Measurements from ENCODE around the gene CD81.

The CD81 gene

DNA sequence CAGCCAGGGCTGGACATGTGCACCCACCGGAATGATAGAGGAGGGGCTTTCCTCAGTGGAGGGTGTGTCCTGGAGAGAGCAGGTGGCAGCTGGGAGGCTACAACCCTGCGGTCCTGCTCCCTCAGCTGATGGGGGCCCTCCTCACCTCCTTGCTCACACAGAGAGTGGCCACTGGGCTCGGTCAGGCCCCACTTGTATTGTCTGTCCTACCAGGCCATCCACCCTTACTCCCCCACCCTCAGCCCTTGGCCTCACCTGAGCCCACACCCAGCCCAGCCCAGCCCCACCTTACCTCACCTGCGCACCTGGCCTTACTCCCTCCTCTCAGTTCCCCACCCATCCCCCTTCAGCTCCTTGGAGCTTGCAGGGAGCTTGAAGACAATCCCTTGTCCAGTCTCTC is 64.1 kb downstream of the CD81 start:
- FAIRE-seq = no peak

GRCh38 chr11:2442589-2442988 is 65.5 kb downstream of the CD81 start:
- no peak for FAIRE-seq

- no peak for FAIRE-seq
These were observed 66.3 kb downstream of the CD81 start for GRCh38 chr11:2443406-2443805.

- FAIRE-seq = no peak
These were observed 67.0 kb downstream of the CD81 start, which contains the start of gene TRPM5 for GRCh38 chr11:2443881-2444820. TSS of gene TRPM5 (minus strand) at chr11:2444514. CDS start at chr11:2423036, 21,478 bp downstream.

- no peak for FAIRE-seq
These were observed 68.0 kb downstream of the CD81 start, which contains the start of gene KCNQ1 for GRCh38 chr11:2444821-2445745. TSS of gene KCNQ1 (plus strand) at chr11:2445008. CDS start at chr11:2445099, 91 bp downstream.

DNA sequence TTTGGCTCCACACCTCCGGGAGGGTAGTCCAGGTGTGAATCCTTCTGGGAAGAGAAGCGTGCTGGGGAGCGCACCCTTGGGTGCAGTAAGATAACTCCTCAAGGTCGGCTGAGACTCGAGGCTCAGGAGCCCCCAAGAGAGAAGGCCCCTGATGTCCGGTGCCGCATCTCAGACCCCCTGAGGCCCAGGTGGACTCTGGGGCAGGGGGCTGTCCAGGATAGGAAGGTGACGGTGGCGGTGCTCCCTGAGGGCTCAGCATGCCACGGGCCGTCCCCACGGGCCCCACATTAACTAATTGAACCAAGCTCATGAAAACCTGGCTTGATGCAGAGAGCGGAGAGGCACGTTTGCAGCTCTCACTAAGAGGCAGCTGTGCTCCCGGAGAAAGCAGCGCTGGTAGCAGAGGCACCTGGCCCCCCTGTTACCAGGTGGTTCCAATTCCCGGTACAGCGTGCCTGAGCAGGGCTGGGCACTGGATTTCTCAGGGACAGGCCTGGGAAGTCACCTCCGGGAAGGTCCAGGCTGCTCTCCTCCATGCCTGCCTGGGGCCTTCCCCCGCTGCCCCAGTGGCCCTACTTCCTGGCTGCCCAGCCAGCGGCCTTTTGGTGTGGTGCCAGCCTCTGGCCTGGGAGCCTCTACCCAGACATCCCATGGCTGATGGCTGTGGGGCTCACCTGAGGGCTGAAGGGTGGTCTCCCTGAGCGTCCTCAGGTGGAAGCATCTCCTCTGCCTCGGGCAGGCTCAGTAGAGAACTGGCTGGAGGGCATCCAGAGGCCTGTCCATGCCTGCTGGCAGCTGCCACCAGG is 68.8 kb downstream of the CD81 start:
- FAIRE-seq = no peak

GRCh38 chr11:2446590-2447252 is 69.6 kb downstream of the CD81 start:
- no peak for FAIRE-seq

All from TTC549 (cell line).